Activated naive CD4-positive, alpha-beta T cell treated with anti-CD3 and anti-CD28 coated beads, Interleukin-2, amount 10 ng/mL, durations not matched to agents 7 days and 5 days (primary cell): ENCODE data around the gene NNMT.

ENCODE experiments used
- CTCF ChIA-PET: fragments of 350-600 bp; sonication (Branson Sonifier 250); formaldehyde crosslinking; loops from one replicate; lab custom pipeline; 2021; ENCODE audit warnings: antibody characterized with exemption; lab: Charles Lee
- DNase-seq: peaks from one replicate; pipeline ENCODE4 v3.0.0-alpha.2; 2020
- H3K27ac Mint-ChIP-seq: one replicate; pipeline ENCODE4 v1.8.0; 2021; ENCODE audit warnings: mild to moderate bottlenecking, moderate library complexity, mixed read lengths
- H3K27me3 Mint-ChIP-seq: one replicate; pipeline ENCODE4 v1.8.0; 2021; ENCODE audit warnings: mild to moderate bottlenecking, mixed read lengths
- H3K36me3 Mint-ChIP-seq: one replicate; pipeline ENCODE4 v1.8.0; 2021; ENCODE audit warnings: mixed read lengths
- H3K4me1 Mint-ChIP-seq: one replicate; pipeline ENCODE4 v1.8.0; 2021; ENCODE audit warnings: mixed read lengths
- H3K4me3 Mint-ChIP-seq: one replicate; pipeline ENCODE4 v1.8.0; 2021; ENCODE audit warnings: mild to moderate bottlenecking, moderate library complexity, mixed read lengths
- H3K9me3 Mint-ChIP-seq: one replicate; pipeline ENCODE4 v1.8.0; 2021; ENCODE audit warnings: mixed read lengths

Gene NNMT

DNA sequence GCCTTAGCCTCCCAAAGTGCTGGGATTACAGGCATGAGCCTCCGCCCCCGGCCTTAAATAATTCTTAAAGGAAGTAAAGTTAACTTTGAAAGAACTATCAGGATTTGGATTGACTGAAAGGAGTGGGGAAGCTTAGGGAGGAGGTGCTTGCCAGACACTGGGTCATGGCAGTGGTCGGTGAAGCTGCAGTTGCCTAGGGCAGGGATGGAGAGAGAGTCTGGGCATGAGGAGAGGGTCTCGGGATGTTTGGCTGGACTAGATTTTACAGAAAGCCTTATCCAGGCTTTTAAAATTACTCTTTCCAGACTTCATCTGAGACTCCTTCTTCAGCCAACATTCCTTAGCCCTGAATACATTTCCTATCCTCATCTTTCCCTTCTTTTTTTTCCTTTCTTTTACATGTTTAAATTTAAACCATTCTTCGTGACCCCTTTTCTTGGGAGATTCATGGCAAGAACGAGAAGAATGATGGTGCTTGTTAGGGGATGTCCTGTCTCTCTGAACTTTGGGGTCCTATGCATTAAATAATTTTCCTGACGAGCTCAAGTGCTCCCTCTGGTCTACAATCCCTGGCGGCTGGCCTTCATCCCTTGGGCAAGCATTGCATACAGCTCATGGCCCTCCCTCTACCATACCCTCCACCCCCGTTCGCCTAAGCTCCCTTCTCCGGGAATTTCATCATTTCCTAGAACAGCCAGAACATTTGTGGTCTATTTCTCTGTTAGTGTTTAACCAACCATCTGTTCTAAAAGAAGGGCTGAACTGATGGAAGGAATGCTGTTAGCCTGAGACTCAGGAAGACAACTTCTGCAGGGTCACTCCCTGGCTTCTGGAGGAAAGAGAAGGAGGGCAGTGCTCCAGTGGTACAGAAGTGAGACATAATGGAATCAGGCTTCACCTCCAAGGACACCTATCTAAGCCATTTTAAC lies at the start of gene NNMT:
Gene NNMT, plus strand, starts transcription at position 724 of the 929 bp plus-strand sequence. Its CDS starts 158 bp downstream, at position 882.
- DNase-seq = no peak
- Mint-ChIP-seq H3K27me3 (peaks cover 16% of the 10 kb centered on the region), H3K4me3 (no peak within 1 kb of the TSS), H3K36me3 (no peaks in the 10 kb centered on the region), H3K4me1 (peaks cover 5% of the 10 kb centered on the region), H3K9me3 (no peaks in the 10 kb centered on the region), H3K27ac (no peak within 1 kb of the TSS)
- CTCF ChIA-PET = interaction anchor here (0.7 kb wide), 1 partner anchor 12 kb away, joined by 5 read pairs; no protein-coding TSS in a partner anchor

DNA sequence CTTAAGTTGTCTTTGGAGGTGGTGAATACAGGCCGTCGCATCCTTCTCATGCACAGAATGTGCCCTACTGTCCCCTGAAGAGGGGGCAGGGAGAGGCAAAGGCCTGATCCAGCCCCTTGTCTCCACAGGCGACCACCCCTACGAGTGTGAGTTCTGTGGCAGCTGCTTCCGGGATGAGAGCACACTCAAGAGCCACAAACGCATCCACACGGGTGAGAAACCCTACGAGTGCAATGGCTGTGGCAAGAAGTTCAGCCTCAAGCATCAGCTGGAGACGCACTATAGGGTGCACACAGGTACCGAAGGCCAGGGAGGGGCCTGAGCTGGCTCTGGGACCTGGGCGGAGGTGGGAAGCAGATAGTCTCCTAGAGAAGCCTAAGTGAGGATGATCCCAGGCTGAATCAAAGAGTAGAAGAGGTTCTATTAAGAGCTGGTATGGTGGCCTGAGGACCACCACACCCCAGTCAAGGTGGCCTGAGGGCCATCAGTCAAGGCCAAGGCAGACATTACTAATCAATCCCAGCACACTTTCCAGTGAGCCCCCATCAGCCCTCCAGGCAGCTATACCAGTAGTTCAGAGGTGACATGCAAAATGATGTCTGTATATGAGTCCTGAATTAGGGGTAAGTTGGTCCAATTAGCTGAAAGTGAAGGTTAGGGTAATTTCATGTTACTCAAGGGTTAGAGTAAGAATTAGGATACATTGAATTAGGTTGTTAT lies 49.0 kb upstream of the NNMT start:
- Mint-ChIP-seq H3K27me3 (peaks cover 16% of the 10 kb centered on the region), H3K9me3 (no peaks in the 10 kb centered on the region), H3K27ac (no peak overlapping the region), H3K36me3 (no peaks in the 10 kb centered on the region), H3K4me1 (no peaks in the 10 kb centered on the region), H3K4me3 (no peak overlapping the region)
- no peak for DNase-seq
- CTCF ChIA-PET = interaction anchor here (1.4 kb wide), 1 partner anchor 14 kb away, joined by 3 read pairs; no protein-coding TSS in a partner anchor

DNA sequence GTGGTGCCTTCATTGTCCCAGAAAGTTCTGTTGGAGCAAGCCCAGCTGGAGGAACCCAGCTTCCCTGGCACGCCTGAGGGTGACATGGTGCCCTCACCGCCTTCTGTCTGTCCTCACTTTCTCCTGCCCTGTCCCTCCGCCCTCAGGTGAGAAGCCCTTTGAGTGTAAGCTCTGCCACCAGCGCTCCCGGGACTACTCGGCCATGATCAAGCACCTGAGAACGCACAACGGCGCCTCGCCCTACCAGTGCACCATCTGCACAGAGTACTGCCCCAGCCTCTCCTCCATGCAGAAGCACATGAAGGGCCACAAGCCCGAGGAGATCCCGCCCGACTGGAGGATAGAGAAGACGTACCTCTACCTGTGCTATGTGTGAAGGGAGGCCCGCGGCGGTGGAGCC lies 46.0 kb upstream of the NNMT start:
- no peak overlapping the region for H3K4me3 Mint-ChIP-seq
- H3K9me3 Mint-ChIP-seq = no peaks in the 10 kb centered on the region
- no peak overlapping the region for H3K27ac Mint-ChIP-seq
- no peaks in the 10 kb centered on the region for H3K4me1 Mint-ChIP-seq
- no peak for DNase-seq
- no peaks in the 10 kb centered on the region for H3K36me3 Mint-ChIP-seq
- CTCF ChIA-PET = interaction anchor here (1.2 to 3.1 kb wide), 2 partner anchors 11 to 213 kb away, joined by 3 to 20 read pairs; no protein-coding TSS in a partner anchor
- H3K27me3 Mint-ChIP-seq = peaks cover 12% of the 10 kb centered on the region

DNA sequence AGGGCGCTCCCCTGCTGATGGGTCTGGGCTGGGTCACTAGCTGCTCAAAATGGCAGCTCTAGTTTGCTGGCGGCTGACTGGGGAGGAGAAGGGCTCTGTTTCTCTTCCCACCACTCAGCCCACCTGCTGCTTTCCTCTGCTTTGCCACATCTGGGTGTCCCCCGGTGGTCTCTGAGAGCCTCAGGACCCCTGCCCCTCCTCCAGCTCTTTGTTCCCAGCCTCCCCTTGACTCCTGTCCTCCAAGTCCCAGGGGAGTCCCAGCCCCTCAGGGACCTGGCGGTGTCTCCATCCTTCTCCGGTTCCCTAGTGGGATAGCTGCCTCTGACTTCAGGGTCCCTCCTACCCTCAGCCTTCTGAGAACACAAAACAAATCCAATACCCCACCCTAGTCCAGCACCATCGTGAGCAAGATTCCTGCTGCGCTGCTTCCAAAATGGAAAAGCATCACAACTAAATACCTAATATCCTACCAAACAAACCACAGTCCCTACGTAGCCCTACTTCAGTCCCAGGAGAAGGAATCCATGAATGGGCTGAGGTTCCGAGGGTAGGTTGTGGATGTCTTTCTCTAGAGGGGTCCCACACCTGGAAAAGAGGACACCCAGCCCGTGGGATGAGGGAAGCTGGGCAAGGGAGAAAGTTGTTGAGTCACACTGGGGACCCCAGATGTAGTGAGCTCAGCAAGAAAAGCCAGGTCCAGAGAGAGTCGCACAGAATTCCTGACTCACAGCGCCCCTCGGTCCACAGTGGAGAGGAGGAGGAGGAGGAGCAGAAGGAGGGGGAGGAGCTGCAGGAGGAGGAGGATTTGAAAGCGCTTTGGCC lies 45.0 kb upstream of the NNMT start:
- no peaks in the 10 kb centered on the region for H3K9me3 Mint-ChIP-seq
- no peaks in the 10 kb centered on the region for H3K36me3 Mint-ChIP-seq
- peaks cover 15% of the 10 kb centered on the region for H3K27me3 Mint-ChIP-seq
- no peak overlapping the region for H3K4me3 Mint-ChIP-seq
- no peak overlapping the region for H3K27ac Mint-ChIP-seq
- H3K4me1 Mint-ChIP-seq = no peaks in the 10 kb centered on the region
- no peak for DNase-seq
- CTCF ChIA-PET = interaction anchor here (1.0 to 3.1 kb wide), 3 partner anchors 10 to 355 kb away, joined by 3 to 20 read pairs (median 3); no protein-coding TSS in a partner anchor

DNA sequence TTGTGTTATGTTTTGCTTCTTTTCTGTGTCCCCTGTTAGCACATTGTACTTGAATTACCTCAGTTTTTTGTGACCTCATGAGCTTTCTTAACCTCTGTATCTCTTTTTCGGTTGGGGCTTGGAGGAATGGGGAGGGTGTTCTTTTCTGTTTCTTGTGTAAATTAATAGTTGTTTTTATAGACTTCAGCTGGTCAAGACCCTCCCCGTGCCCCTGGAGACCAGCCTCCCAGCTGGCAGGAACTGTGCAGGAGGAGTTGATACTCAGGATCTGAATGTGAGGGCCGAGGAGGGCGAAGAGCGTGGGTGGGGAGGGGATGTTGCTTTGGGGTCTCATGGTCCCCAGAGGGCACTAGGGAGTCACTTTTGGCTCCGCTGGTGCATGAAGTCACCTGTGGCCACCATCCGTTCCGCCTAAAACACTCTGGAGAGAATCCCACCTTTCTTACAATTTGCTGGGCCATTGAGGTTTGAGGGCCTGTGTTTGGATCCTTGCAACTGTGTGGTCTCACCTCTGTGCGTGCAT lies 44.3 kb upstream of the NNMT start:
- Mint-ChIP-seq H3K36me3 (no peaks in the 10 kb centered on the region), H3K27me3 (peaks cover 15% of the 10 kb centered on the region), H3K9me3 (no peaks in the 10 kb centered on the region), H3K4me3 (no peak overlapping the region), H3K4me1 (no peaks in the 10 kb centered on the region), H3K27ac (no peak overlapping the region)
- CTCF ChIA-PET = interaction anchor here (1.0 to 3.1 kb wide), 2 partner anchors 10 to 356 kb away, joined by 3 to 20 read pairs; no protein-coding TSS in a partner anchor
- no peak for DNase-seq

DNA sequence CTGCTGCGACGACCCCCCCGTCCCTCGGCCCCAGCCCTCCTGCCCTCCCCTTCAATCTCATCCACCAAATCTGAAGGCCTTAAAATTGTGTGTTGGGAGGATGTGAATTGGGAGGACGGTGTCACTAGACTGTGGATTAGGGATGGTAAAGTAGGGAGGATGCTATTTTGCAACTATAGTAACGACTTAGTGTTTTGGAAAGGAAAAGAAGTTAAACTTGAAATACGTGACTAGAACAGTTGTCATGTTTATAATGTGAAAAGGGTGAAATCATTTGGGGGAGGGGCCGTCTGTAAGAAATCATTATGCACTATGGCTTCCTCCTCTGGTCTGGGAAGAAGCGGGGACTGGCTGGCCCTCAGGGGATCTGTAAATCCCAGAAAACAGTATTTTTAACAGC lies 43.4 kb upstream of the NNMT start:
- Mint-ChIP-seq H3K4me1 (no peaks in the 10 kb centered on the region), H3K36me3 (no peaks in the 10 kb centered on the region), H3K4me3 (no peak overlapping the region), H3K27ac (no peak overlapping the region), H3K27me3 (peaks cover 15% of the 10 kb centered on the region), H3K9me3 (no peaks in the 10 kb centered on the region)
- DNase-seq = no peak
- CTCF ChIA-PET = interaction anchor here (3.1 kb wide), 1 partner anchor 9 kb away, joined by 20 read pairs; no protein-coding TSS in a partner anchor

DNA sequence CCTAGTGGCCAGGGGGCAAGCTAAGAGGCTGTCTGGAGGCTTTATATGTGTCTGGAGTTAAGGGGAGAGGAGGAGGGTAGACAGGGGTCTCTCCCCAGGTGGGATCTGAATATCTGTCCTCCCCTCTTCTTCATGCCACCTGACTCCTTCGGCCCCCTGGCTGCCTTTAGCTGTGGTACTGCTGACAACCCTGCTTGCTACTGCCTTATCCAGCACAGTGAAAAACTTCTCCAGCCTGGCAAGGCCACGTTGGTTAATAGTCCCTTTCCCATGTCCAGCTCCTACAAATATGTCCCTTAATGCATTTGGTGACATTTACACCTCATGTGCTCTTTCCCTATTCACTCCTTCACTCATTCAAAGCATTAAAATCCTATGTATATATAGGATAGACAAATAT lies 42.4 kb upstream of the NNMT start:
- Mint-ChIP-seq H3K27me3 (peaks cover 15% of the 10 kb centered on the region), H3K9me3 (no peaks in the 10 kb centered on the region), H3K4me3 (no peak overlapping the region), H3K36me3 (no peaks in the 10 kb centered on the region), H3K27ac (no peak overlapping the region), H3K4me1 (peaks cover 2% of the 10 kb centered on the region)
- CTCF ChIA-PET = no interaction called here
- DNase-seq = no peak

DNA sequence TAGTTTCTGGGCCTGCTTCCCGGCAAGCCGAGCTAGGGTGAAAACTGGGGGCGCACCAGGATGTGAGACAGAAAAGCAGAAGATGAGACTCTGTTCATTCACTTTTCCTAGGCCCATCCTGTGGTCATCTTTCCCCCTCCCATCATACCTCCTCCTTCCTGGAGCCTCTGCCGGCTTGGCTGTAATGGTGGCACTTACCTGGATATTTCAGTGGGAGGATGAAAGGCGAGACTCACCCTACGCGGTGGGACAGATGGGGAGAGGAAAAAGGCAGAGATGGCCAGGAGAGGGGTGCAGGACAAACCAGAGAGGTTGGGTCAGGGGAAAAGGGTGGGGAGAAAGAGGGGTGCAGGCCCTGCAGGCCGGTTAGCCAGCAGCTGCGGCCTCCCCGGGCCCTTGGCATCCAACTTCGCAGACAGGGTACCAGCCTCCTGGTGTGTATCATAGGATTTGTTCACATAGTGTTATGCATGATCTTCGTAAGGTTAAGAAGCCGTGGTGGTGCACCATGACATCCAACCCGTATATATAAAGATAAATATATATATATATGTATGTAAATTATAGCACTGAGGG lies 41.5 kb upstream of the NNMT start:
- no peak for DNase-seq
- H3K27ac Mint-ChIP-seq = no peak overlapping the region
- CTCF ChIA-PET = no interaction called here
- no peaks in the 10 kb centered on the region for H3K9me3 Mint-ChIP-seq
- peaks cover 4% of the 10 kb centered on the region for H3K4me1 Mint-ChIP-seq
- H3K4me3 Mint-ChIP-seq = no peak overlapping the region
- peaks cover 15% of the 10 kb centered on the region for H3K27me3 Mint-ChIP-seq
- H3K36me3 Mint-ChIP-seq = no peaks in the 10 kb centered on the region

DNA sequence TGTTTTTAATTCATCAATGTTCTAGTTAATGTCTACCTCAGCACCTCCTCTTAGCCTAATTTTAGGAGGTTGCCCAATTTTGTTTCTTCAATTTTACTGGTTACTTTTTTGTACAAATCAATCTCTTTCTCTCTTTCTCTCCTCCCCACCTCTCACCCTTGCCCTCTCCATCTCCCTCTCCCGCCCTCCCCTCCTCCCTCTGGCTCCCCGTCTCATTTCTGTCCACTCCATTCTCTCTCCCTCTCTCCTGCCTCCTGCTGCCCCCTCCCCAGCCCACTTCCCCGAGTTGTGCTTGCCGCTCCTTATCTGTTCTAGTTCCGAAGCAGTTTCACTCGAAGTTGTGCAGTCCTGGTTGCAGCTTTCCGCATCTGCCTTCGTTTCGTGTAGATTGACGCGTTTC lies 40.9 kb upstream of the NNMT start:
- CTCF ChIA-PET = no interaction called here
- no peak overlapping the region for H3K27ac Mint-ChIP-seq

DNA sequence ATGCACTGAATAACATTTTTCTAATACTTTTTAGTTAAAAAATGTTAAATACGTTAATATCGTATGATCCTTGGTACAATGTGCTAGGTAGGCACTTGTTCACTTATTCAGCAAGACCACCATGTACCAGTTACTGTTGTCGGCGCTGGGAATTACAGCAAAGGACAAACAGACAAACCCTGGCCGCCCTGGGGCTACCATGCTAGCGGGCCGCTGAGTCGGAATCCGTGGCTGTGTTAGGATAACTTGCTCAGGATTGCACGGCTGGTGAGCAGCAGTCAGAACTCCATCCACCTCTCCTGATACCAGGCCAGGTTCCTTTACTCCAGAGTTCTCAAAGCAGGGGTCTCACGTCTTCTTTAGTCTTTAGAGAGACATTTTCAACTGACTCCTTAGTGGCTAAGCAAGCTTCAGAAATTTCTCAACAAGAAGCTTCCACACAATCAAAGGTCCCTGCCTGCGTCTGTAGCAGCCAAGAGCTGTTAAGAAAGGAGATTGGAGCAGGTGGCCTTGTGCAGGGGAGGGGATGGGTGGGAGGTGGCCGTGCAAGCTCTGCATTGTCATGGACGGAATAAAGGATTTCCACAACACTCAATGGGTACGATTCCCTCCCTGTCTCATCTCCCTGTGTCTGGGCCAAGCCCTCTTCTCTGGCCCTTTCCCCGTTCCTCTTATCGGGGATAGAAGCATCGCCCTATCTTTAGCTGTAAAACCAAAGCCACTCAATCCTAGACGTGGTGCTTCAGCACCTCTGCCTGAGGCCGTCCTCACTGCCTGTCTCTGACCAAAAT lies 39.8 kb upstream of the NNMT start:
- DNase-seq = no peak
- Mint-ChIP-seq H3K27ac (no peak overlapping the region), H3K4me1 (peaks cover 6% of the 10 kb centered on the region), H3K27me3 (peaks cover 18% of the 10 kb centered on the region), H3K9me3 (no peaks in the 10 kb centered on the region), H3K4me3 (no peak overlapping the region), H3K36me3 (no peaks in the 10 kb centered on the region)
- CTCF ChIA-PET = interaction anchor here (0.6 to 11.5 kb wide), 4 partner anchors 57 to 261 kb away, joined by 3 to 253 read pairs (median 59); no protein-coding TSS in a partner anchor

More for the DNA sequence above, 40.9 kb upstream of the NNMT start:
- H3K27me3 Mint-ChIP-seq = peaks cover 19% of the 10 kb centered on the region
- H3K9me3 Mint-ChIP-seq = no peaks in the 10 kb centered on the region
- DNase-seq = no peak
- no peaks in the 10 kb centered on the region for H3K36me3 Mint-ChIP-seq
- H3K4me3 Mint-ChIP-seq = no peak overlapping the region
- peaks cover 6% of the 10 kb centered on the region for H3K4me1 Mint-ChIP-seq

DNA sequence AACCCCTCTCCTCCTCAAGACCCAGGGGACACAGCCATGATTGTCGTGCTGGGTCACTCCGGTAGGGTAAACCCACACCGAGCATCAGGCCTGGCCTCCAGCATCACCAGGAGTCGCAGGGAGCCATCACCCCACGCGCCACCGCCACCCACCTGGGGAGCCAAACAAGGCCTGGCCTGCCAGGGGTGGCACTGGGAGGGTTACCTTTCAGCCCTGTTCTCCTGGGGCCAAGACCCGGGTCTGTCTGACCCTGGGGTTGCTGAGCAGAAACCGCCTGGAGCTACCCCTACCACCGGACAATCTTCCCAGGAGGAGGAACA lies 39.3 kb upstream of the NNMT start:
- Mint-ChIP-seq H3K36me3 (no peaks in the 10 kb centered on the region), H3K4me3 (no peak overlapping the region), H3K4me1 (peaks cover 6% of the 10 kb centered on the region), H3K9me3 (no peaks in the 10 kb centered on the region), H3K27me3 (peaks cover 19% of the 10 kb centered on the region), H3K27ac (no peak overlapping the region)
- DNase-seq = no peak
- CTCF ChIA-PET = interaction anchor here (0.7 to 11.5 kb wide), 4 partner anchors 79 to 262 kb away, joined by 3 to 253 read pairs (median 100); no protein-coding TSS in a partner anchor

DNA sequence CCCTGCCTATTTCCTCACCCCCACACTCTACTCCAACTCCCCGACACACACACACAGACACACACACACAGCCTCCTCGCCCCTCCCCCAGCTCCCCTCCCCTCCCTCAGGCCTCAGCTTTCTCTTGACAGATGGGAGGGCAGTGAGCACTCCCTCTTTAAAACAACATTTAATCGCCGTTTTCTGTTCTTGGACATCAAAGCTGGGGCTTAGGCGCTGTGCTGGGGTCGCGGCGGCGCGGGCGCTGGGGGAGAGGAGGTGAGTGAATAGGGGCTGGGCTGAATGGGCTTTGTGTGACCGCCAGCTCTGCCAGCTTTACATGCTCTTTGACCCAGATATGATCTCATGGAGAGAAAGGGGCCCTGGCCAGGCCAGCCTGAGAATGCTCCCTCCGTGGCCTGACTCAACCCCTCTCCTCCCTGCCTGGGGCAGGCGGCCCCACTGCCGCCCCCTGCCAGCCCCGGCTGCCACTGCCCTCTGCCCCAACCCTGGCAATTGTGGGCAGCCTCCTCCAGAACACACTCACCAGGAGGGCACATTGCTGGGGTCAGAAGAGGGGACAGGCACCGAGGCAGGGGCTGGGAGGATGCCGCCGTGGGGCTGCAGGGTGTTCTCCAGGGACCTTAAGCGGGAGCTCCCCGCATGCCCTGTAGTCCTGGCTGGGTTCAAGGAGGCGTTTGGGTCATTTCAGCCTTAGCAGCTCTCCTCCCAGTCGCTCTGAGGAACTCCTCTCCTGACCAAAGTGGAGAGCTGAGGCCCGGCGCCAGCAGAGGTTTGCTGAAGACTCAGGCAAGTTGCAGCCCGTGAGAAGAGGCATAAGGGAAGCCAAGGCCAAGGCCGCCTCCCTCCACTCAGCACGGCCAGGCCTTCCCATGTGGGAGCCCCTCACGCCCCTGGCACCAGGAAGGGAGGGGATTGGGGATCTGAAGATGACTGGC lies 38.3 kb upstream of the NNMT start:
- Mint-ChIP-seq H3K27ac (no peak overlapping the region), H3K9me3 (no peaks in the 10 kb centered on the region), H3K4me3 (no peak overlapping the region), H3K4me1 (peaks cover 6% of the 10 kb centered on the region), H3K27me3 (peaks cover 19% of the 10 kb centered on the region), H3K36me3 (no peaks in the 10 kb centered on the region)
- DNase-seq = no peak
- CTCF ChIA-PET = interaction anchor here (5.3 to 11.5 kb wide), 5 partner anchors 199 to 362 kb away, joined by 53 to 253 read pairs (median 114); partner anchors contain the start of gene ZBTB16
